GM21423 (cell line): ENCODE results near the gene FALEC.

Experiments
- ATAC-seq: cut with Tn5 transposase; IDR thresholded peaks from one replicate; pipeline ENCODE4 v1.9.1; 2021; ENCODE audit warnings: mild to moderate bottlenecking, moderate library complexity; ENCODE audit not compliant: unreplicated experiment

FALEC gene

DNA sequence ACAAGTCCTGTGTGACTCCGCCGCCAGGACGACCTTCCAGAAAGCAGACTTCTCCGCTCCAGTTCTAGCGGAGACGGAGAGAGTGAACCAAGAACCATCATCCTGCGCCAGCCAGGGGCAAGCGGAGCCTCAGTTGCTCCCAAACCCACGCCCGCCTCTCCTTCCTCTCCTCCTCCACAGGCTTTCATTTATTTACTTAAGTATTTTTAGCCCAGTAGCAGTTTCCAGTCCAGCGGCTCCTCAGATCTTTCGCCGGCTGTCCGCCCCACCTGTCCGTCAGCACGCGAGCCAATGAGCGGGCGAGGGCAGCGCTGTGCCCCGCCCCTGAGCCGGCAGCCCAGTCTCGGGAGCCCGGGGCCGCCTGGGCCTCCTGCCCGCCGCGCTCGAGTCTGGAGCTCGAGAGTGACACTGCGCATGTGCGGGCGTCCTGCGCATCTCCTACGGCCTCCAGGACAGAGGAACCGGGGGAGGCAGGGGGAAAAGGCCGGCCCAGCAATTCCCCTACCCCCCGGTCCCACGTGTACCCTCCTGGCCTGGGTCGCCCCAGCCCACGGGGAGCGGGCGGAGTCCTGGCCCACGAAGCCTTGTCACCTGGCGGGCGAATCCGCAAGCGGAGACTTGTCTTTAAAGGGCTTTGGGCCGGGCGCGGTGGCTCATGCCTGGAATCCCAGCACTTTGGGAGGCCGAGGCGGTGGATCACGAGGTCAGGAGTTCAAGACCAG, at the start of gene FALEC:
Gene FALEC (plus strand): TSS at position 425 of the 722 bp plus-strand sequence.
- peak; percentile 94 for ATAC-seq

DNA sequence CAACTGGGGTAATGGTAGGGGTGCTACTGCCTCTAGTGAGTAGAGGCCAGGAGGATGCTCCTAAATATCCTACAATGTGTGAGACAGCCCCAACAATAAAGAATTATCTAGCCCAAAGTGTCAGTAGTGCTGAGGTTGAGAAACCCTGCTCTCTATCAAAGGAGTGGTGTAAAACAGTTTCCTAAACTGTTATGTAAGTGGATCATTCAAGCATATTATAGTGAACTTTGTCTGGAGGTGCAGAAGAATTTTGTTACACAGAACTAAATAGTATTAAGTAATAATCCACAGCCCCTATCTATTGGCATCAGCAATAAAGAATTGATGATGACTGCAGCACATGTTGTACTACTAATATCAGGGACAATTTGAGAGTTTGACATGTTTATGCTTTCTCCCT, 48.6 kb upstream of the FALEC start:
- ATAC-seq: no peak

DNA sequence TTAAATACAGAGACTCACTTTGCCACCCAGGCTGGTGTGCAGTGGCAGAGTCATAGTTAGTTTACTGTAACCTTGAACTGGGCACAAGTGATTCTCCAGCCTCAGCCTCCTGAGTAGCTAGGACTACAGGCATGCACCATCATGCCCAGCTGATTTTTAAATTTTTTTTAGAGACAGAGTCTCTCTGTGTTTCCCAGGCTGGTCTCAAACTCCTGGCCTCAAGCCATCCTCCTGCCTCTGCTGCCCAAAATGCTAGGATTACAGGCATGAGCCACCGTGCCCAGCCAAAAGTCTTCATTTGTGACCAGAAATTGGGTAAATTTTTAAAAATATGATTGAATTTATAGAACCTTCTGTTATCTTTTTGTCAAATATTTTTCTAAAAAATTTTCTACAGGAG, 46.3 kb upstream of the FALEC start:
- no peak for ATAC-seq

DNA sequence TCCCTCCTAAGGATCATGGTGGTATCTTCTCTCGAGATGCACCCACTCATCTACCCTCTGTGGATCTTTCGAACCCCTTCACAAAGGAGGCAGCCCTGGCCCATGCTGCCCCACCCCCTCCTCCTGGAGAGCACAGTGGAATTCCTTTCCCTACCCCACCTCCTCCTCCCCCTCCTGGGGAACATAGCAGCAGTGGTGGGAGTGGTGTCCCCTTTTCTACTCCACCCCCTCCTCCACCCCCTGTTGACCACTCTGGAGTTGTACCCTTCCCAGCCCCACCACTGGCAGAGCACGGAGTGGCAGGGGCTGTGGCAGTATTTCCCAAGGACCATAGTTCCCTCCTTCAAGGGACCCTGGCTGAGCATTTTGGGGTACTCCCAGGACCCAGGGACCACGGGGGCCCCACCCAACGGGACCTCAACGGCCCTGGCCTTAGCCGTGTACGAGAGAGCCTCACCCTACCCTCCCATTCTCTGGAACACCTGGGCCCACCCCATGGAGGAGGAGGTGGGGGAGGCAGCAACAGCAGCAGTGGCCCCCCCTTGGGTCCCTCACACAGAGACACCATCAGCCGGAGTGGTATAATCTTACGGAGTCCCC, 42.9 kb upstream of the FALEC start:
- no peak for ATAC-seq

DNA sequence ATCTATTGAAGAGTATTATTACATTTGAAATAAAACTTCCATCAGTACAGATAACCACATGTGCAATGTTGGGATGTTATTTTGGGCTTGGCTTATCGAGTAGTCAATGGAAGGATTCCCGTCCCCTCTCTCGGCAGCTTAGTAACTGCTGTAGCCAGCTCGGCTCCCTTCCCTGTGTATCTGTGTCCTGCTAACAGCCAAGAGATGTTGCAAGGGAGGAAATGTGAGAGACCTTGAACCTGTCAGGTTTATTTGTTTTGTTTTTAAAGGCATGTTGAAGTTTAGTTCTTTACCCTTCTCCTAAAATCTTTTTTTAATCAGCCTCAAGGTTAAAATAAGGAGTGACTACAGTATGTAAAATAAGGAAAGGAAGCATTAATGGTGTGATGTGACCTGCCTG, 41.9 kb upstream of the FALEC start:
- ATAC-seq: no peak

DNA sequence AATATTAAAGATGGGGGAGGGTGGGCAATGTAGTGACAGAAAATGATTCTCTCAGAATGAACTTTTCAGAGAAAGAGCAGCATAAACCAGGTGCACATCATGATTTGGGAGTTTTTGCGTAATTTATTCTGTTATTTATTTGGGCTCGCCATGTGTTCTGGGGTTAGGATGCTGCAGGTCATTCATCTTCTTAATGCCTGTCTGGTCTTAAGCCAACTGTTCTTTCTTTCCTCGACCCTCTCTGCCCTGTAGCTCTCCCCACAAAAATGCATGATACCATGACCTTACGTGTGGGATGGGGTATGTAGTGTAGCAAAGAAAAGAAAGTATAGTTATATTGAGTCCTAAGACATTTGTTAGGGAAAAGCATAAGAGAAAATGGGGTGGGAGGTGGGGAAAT, 40.7 kb upstream of the FALEC start:
- no peak for ATAC-seq

DNA sequence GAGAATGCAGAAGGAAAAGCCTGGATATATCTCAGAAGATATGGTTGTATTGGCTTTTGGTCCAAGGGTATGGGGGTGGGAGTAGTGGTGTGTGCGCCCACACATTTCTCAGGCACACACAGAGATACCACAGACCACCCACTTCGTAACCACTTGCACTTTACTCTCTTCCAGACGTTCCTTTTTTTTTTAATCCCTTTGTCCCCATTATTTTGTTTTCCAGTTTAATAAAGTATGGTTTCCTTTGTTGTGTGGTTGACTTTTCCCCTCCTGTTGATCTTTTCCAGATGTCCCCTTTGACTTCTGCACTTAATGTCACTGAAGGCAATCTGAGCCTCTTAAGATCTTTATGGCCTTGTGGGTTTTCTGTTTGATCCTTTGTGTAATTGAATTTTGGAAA, 38.8 kb upstream of the FALEC start:
- no peak for ATAC-seq

DNA sequence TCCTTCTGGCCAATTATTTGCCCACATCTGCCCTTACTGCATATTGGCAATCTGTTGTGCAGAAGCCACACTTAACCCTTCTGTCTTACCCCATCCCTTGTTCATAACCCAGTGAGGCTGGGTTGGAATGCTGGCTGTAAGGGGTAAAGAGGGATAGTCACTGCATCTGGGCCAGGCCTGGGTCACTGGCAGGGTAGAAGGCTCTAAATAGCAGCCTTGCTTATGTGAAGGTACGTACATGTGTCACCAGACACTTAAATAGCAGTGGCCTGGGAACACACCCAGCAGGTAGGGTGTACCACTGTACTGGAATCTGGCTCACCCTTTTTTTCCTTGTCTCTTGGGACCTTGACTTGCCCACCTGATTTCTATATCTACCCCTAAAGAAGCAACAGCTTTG, 38.2 kb upstream of the FALEC start:
- no peak for ATAC-seq

DNA sequence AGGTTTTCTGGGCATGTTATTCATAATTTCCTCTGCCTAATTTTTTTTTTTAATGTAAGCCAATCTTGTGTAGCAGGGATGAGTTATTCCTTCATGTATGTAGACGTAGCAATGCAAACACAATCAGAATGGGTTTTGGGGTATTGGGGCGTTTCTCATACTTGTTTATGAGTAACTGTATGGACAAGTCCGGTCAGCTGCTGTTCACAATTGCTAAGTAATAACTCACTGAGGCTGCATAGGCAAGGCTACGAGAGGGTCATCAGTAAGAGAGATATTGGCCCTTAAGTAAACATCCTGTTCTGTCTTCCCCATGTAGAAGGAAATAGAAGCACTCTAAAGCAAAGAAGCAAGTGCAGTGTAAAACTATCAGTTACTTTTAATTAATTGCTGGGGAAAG, 37.8 kb upstream of the FALEC start:
- no peak for ATAC-seq

DNA sequence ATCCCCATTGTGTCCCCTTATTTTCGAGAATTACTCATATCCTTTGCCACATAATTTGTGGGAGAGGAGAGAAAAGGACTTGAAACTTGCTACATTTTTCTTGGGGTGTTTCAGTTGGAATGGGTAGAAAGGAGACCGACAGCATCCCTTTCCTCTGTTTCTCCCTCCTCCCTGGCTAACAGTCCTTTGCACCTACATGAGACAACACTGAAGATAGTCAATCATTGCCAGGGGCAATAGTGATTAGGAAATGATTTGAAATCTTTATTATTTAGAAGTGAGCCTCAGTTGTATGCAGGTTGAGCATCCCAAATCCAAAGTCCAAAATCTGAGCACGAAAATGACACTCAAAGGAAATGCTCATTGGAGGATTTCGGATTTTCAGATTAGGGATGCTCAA, 36.2 kb upstream of the FALEC start:
- ATAC-seq: no peak

DNA sequence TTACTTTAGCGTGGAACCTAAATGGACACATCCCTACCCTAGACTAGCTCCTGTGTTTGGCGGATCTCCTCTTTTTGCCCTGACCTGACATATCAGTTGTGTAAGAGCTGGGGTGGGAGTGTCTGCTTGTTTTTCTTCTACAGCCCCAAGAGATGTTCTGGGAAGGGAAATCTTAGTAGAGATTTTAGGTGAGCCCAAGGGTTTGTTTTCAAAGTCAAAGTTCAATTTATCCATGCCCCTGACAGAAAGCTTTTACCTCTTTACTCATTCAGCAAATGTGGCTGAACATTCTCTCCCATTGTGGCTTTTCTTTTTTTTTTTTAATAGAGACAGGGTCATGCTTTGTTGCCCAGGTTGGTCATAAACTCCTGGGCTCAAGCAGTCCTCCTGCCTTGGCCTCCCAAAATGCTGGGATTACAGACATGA, 35.6 kb upstream of the FALEC start:
- no peak for ATAC-seq

DNA sequence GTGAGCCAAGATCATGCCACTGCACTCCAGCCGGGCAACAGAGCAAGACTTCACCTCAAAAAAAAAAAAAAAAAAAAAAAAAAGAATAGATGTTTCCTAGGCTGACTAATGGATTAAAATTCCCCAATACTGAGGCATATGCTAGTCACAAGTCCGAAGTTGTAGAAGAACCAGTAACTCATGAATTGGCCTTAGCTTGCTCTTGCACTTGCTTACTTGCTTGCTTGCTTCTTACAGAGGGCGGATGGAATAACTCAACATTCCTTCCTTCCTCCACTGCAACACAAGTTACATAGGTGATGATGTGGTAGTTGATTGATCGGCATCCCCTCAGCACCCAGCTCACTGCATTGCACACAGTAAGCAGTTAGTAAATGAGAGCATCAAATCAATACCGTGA, 31.1 kb upstream of the FALEC start:
- no peak for ATAC-seq

DNA sequence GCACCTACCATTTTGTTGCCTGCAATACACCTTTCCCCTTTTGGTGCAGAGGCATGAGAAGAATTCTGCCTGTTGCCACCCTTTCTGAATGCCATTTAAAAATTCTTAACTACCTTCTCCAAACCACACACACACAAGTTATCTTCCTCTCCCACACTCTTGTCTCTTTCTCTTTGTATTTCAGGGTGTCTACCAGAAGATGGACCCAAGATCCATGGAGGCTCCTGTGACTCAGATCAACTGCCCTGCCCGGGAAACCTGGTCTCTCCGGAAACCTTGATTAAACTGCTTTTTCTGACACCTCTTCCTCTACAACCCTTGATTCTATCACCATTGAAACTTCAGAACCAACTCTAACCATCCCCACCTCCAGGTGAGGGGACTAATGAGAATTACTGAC, 30.7 kb upstream of the FALEC start:
- no peak for ATAC-seq

DNA sequence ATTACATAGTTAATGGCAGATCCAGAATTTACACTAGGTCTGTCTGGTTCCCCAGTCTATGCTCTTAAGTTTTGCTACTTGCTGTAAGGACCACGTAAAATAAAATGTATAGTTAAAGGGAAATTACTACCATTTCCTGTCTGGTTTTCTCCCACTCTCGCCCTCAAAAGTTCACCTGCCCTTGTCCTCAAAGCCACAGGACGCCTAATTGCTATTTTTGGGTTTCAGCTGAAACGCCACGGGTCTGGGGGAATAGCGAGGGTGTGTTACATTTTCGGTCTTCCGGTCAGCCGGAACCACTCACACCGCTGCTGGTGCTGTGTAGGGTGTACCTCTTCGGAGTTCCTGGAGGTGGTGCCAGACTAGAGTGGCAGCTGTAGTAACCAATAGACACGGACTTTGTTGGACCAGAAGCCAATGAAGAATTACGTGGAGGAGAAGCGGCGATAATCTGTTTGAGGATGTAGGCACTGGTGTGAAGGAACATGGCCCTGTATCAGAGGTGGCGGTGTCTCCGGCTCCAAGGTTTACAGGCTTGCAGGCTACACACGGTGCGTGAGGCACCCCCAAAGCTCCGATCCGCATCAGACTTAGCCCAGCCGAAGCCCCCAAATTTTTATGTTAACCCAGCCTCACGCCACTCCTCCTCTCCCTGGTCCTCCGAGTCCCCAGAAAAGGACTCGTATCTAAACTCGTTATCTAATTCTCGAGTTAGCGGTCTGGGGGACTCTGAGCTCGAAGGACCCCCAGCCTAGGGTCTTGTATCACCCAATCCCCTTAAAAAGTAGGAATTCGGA, 28.4 kb upstream of the FALEC start, which contains the start of gene TARS2:
Gene TARS2 (plus strand): TSS at position 454 of the 797 bp plus-strand sequence. CDS start 32 bp downstream, at position 486.
- ATAC-seq: peak; percentile 99

DNA sequence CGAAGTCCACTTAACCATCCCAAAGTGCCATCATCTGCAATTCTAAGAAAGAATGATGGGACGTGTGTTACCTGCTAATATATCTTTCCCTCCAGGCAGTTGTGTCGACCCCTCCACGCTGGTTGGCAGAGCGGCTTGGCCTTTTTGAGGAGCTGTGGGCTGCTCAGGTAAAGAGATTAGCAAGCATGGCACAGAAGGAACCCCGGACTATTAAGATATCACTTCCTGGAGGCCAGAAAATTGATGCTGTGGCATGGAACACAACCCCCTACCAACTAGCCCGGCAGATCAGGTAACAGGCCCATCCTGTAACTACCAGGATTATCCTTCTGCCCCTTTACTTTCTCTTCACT, 27.8 kb upstream of the FALEC start:
- no peak for ATAC-seq

DNA sequence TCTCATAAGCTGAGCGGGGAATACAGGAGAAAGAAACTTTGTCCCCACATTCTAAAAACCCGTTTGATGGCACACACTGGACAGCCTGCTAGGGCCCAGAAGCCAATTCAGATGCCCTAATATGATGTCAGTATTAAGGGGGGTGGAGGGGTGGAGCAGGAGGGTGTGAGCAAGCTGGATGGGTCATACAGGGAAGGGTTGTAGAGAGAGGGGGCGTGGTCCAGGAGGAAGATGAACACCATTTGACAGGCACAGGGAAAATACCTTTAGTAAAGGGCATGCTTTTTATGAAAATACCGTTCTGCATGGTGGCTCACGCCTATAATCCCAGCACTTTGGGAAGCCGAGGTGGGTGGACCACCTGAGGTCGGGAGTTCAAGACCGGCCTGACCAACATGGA, 22.4 kb upstream of the FALEC start:
- no peak for ATAC-seq

DNA sequence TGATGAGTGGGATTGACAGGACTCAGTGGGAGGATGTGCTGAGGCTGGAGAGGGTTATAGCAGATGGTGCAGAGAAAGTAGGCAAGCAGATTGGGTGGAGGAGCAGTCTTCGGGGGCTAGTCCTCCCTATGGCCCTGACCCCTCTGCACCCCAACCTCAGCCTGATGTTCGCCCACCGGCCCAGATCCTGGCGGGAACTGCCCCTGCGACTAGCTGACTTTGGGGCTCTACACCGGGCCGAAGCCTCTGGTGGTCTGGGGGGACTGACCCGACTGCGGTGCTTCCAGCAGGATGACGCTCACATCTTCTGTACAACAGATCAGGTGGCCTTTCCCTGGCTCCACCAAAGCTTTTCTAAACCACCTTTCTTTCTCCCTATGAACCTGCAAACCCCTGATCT, 17.2 kb upstream of the FALEC start:
- ATAC-seq: no peak

DNA sequence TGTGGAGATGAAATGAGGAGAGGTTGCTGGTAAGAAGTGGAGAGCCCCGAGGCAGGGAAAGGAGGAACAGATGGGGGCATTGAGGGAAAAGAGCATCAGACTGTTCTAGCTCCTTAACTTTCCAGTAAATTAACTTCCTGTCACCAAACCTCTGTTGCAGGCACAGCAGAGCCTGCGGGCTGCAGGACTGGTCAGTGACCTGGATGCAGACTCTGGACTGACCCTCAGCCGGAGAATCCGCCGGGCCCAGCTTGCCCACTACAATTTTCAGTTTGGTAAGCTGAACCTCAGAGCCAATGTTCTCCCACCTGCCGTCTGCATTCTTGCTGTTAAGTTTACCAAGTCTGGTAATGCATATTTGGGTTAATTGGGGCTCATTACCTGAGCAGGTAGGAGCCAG, 10.1 kb upstream of the FALEC start:
- ATAC-seq: no peak

DNA sequence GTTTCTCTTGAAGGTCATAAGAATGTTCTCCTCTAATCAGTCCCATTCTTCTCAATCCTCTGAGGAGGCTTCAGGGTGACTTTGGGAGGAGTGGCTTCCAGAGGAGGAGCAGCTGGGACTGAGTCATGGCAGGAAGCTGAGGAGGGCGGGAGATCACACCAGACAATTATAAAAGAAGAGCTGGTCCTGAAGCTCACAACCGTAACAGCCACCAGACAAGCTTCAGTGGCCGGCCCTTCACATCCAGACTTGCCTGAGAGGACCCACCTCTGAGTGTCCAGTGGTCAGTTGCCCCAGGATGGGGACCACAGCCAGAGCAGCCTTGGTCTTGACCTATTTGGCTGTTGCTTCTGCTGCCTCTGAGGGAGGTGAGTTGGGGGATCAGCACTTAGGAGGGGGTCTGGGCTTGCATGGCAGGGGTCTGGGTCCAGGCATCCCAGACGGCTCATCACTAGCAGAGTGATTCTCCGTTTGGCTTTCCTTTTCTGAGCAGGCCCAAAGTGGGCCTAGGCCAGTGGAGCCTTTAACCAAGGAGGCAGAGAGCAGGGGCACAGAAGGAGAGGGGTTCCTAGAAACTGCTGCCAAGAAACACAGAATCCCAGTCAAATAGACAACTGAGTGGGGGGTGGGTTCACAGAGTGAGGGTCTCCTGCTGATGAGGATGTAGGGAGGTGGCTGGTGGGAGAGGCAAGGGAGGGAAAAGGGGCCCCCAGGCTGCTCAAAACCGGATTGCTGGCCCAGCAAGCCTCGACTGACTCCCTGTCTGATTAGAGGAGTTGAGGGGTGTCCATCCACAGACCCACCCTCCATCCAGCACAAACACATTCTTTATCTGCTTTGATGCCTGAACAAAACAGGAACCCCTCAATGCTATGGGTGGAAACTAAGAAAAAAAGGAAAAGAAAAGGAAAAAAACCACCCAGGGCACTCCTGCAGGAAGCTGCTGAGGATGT, 7.4 kb upstream of the FALEC start, which contains the start of gene ECM1:
Gene ECM1 (plus strand): TSS at position 198 of the 953 bp plus-strand sequence. CDS start 101 bp downstream, at position 299.
- ATAC-seq: no peak

DNA sequence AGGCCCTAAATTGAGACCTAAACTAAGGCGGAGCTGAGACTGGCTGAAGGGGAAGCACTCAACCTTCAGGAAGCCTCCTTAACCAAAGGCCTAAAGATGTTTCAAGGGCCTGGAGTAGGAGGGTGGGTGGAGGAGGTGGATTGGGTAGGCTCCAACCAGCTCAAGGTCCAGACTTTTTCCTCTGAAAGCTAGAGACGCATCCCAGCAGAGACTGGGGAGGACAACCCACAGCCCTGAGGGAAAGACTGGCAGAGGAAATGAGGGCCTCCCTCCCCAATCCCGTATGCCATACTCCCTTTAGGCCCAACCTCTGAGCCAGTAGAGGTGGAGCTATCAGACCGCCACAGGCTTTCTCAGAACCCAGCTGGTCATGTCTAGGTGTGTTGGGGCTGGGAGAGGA, 6.6 kb upstream of the FALEC start:
- no peak for ATAC-seq

DNA sequence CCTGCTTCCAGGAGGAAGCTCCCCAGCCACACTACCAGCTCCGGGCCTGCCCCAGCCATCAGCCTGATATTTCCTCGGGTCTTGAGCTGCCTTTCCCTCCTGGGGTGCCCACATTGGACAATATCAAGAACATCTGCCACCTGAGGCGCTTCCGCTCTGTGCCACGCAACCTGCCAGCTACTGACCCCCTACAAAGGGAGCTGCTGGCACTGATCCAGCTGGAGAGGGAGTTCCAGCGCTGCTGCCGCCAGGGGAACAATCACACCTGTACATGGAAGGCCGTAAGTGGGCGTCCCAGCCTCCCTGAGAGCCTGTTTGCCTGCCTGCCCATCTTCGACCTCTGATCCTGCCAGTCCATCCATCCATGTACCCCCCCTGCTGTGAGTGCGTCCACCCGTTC, 4.0 kb upstream of the FALEC start:
- ATAC-seq: no peak
